DMS 273 (cell line): ENCODE results near the gene DUS4L.
A peak's percentile ranks its signal among the peaks of the same experiment; 100 is the strongest.

Experiments used
- DNase-seq: peaks from one replicate; lab custom pipeline; 2025; ENCODE audit not compliant: unreplicated experiment; lab: John Stamatoyannopoulos, UW

The DUS4L gene

GRCh38 chr7:107579885-107580715 is 16.3 kb downstream of the DUS4L start, which contains the start of gene BCAP29:
TSS of gene BCAP29 (plus strand) at chr7:107580246. CDS start at chr7:107580773, 527 bp downstream.
- peak; percentile 92 for DNase-seq

GRCh38 chr7:107580716-107581383 is 17.1 kb downstream of the DUS4L start:
- DNase-seq: no peak

GRCh38 chr7:107581387-107582013 is 17.7 kb downstream of the DUS4L start:
- no peak for DNase-seq

GRCh38 chr7:107582875-107583274 is 19.1 kb downstream of the DUS4L start:
- no peak for DNase-seq

GRCh38 chr7:107584716-107585115 is 20.9 kb downstream of the DUS4L start:
- DNase-seq: no peak

GRCh38 chr7:107588529-107589130 is 24.9 kb downstream of the DUS4L start:
- no peak for DNase-seq

- DNase-seq: no peak
Observed at GRCh38 chr7:107591421-107591820, 27.6 kb downstream of the DUS4L start.

GRCh38 chr7:107592361-107593024 is 28.7 kb downstream of the DUS4L start:
- peak; percentile 65 for DNase-seq

GRCh38 chr7:107593025-107593410 is 29.2 kb downstream of the DUS4L start:
- DNase-seq: no peak

- no peak for DNase-seq
Observed at GRCh38 chr7:107594961-107595737, 31.4 kb downstream of the DUS4L start.

GRCh38 chr7:107596881-107597581 is 33.3 kb downstream of the DUS4L start:
- no peak for DNase-seq

- DNase-seq: no peak
Observed at GRCh38 chr7:107597582-107597916, 33.8 kb downstream of the DUS4L start.

GRCh38 chr7:107597953-107598352 is 34.2 kb downstream of the DUS4L start:
- DNase-seq: no peak

- no peak for DNase-seq
Observed at GRCh38 chr7:107599262-107599661, 35.5 kb downstream of the DUS4L start.

- no peak for DNase-seq
Observed at GRCh38 chr7:107600816-107601215, 37.0 kb downstream of the DUS4L start.

- peak; percentile 56 for DNase-seq
Observed at GRCh38 chr7:107605218-107605815, 41.5 kb downstream of the DUS4L start.

GRCh38 chr7:107606303-107606702 is 42.5 kb downstream of the DUS4L start:
- DNase-seq: no peak

- DNase-seq: no peak
Observed at GRCh38 chr7:107609811-107610261, 46.1 kb downstream of the DUS4L start.

- DNase-seq: no peak
Observed at GRCh38 chr7:107610323-107610722, 46.6 kb downstream of the DUS4L start.
